Measurements from ENCODE around the gene NCKAP5.

The NCKAP5 gene

GRCh38 chr2:133004623-133005022 is 563.6 kb downstream of the NCKAP5 start:
- no peak for DNase-seq (ENCODE audit: low read depth in 2 of 2)

GRCh38 chr2:132999421-132999820 is 568.8 kb downstream of the NCKAP5 start:
- DNase-seq (ENCODE audit: low read depth in 2 of 2), result no peak

- DNase-seq (ENCODE audit: low read depth in 2 of 2), result no peak
These were observed 570.0 kb downstream of the NCKAP5 start for GRCh38 chr2:132998221-132998620.

- DNase-seq (ENCODE audit: low read depth in 2 of 2), result no peak
These were observed 576.7 kb downstream of the NCKAP5 start for GRCh38 chr2:132991471-132992045.

- no peak for DNase-seq (ENCODE audit: low read depth in 2 of 2)
These were observed 583.5 kb downstream of the NCKAP5 start for GRCh38 chr2:132984731-132985130.

- no peak for DNase-seq (ENCODE audit: low read depth in 2 of 2)
These were observed 588.0 kb downstream of the NCKAP5 start for GRCh38 chr2:132980304-132980703.

- no peak for DNase-seq (ENCODE audit: low read depth in 2 of 2)
These were observed 588.7 kb downstream of the NCKAP5 start for GRCh38 chr2:132979339-132980093.

- DNase-seq (ENCODE audit: low read depth in 2 of 2), result no peak
These were observed 589.4 kb downstream of the NCKAP5 start for GRCh38 chr2:132978840-132979239.

- DNase-seq (ENCODE audit: low read depth in 2 of 2), result no peak
These were observed 590.3 kb downstream of the NCKAP5 start for GRCh38 chr2:132977812-132978529.

- no peak for DNase-seq (ENCODE audit: low read depth in 2 of 2)
These were observed 592.8 kb downstream of the NCKAP5 start for GRCh38 chr2:132975193-132976105.

GRCh38 chr2:132974467-132975095 is 593.7 kb downstream of the NCKAP5 start:
- DNase-seq (ENCODE audit: low read depth in 2 of 2), result no peak

GRCh38 chr2:132971310-132972061 is 596.8 kb downstream of the NCKAP5 start:
- no peak for DNase-seq (ENCODE audit: low read depth in 2 of 2)

- DNase-seq (ENCODE audit: low read depth in 2 of 2), result no peak
These were observed 598.8 kb downstream of the NCKAP5 start for GRCh38 chr2:132969371-132969985.

GRCh38 chr2:132965460-132965859 is 602.8 kb downstream of the NCKAP5 start:
- DNase-seq (ENCODE audit: low read depth in 2 of 2), result no peak

GRCh38 chr2:132963161-132963560 is 605.1 kb downstream of the NCKAP5 start:
- DNase-seq (ENCODE audit: low read depth in 2 of 2), result no peak

GRCh38 chr2:132958887-132959286 is 609.4 kb downstream of the NCKAP5 start:
- no peak for DNase-seq (ENCODE audit: low read depth in 2 of 2)

GRCh38 chr2:132955871-132956615 is 612.2 kb downstream of the NCKAP5 start:
- DNase-seq (ENCODE audit: low read depth in 2 of 2), result no peak

GRCh38 chr2:132953771-132954170 is 614.5 kb downstream of the NCKAP5 start:
- DNase-seq (ENCODE audit: low read depth in 2 of 2), result no peak

GRCh38 chr2:132951008-132951714 is 617.1 kb downstream of the NCKAP5 start:
- DNase-seq (ENCODE audit: low read depth in 2 of 2), result no peak

Data from stimulated activated CD8-positive, alpha-beta memory T cell treated with anti-CD3 and anti-CD28 coated beads, Interleukin-7, amount 100 ng/mL, for 4 hours (primary cell).